Upper lobe of right lung (tissue), 1 donor: ENCODE data around the gene GRK1. TPM values are rescaled to one million over a fixed set of nuclear protein-coding genes. Genes with fewer than 3 reads are reported as not detected.

Experiments
- ATAC-seq: fragments of 200-7000 bp; cut with Tn5 transposase; one replicate; pipeline ENCODE4 v1.9.1; 2020; ENCODE audit warnings: mild to moderate bottlenecking, moderate library complexity
- DNase-seq: peaks from one replicate; pipeline ENCODE4 v3.0.0-alpha.2; 2020
- H3K27ac ChIP-seq: fragments of 200-600 bp; one replicate; pipeline ENCODE4 v1.8.0; 2022
- H3K27me3 ChIP-seq: fragments of 200-600 bp; one replicate; pipeline ENCODE4 v1.8.0; 2022; ENCODE audit warnings: mild to moderate bottlenecking
- H3K36me3 ChIP-seq: fragments of 200-600 bp; one replicate; pipeline ENCODE4 v1.8.0; 2022
- H3K4me1 ChIP-seq: fragments of 200-600 bp; one replicate; pipeline ENCODE4 v1.8.0; 2022
- H3K4me3 ChIP-seq: fragments of 200-600 bp; one replicate; pipeline ENCODE4 v1.8.0; 2022; ENCODE audit warnings: mild to moderate bottlenecking
- H3K9me3 ChIP-seq: fragments of 200-600 bp; one replicate; pipeline ENCODE4 v1.8.0; 2022
- CTCF ChIP-seq: fragments of 200-600 bp; IDR thresholded peaks from one replicate; pipeline ENCODE4 v1.8.0; 2022; ENCODE audit warnings: antibody characterized with exemption
- intact Hi-C: fragments of 100-400 bp; cut with DNase I; formaldehyde crosslinking; loops from one replicate; pipeline ENCODE4 v1.11.0; 2022
- total RNA-seq: library from RNA; stranded (reverse); fragmentation: NEBNext Ultra II Directional; extraction: Animal tissue kit (Norgen Biotek cat#: 25700); gene quantifications from one replicate; pipeline ENCODE4 v1.2.1, GENCODE V29; 2021
- donor health status: DM: no; HTN: yes; CAD: no; lungs with severe emphysema.

Gene GRK1
- total RNA-seq, 1 donor from 2014 or later, result 0.09 TPM

DNA sequence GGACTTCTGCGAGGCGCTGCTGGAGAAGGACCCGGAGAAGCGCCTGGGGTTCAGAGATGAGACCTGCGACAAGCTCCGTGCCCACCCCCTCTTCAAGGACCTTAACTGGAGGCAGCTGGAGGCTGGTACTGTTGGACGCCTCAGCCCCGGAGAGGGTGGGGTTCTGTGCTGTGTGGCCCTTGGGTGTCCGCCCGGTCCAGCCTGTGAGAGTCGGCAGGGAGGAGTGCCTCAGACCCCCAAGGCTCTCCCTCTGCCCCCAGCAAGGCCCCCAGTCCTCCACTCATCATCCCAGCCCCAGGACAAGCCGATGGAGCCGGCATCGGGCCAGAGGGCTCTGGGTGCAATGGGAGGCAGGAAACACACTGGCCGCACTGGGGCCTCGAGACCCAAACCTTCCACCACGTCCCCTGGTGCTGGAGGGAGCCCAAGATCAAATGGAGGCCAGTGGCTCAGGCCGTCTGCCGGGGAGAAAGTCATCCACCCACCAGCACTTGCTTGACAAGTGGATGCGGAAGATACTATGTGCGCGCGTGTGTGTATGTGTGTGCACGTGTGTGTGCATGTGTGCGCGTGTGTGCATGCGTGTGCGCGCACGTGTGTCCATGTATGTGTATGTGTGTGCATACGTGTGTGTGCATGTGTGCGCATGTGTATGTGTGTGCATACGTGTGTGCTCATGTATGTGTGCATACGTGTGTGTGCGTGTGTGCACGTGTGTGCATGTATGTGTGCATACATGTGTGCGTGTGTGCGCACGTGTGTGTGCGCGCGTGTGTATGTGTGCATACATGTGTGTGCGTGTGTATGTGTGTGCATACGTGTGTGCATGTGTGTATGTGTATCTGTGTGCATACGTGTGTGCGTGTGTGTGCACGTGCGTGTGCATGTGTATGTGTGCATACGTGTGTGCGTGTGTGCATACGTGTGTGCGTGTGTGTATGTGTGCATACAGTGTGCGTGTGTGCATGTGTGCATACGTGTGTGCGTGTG lies 66.2 kb downstream of the GRK1 start:
- Histone ChIP-seq H3K36me3 (no peaks in the 10 kb centered on the region), H3K27ac (no peak overlapping the region), H3K27me3 (peaks cover 12% of the 10 kb centered on the region), H3K4me3 (no peak overlapping the region), H3K4me1 (no peaks in the 10 kb centered on the region), H3K9me3 (no peaks in the 10 kb centered on the region)
- ATAC-seq (no peak), DNase-seq (no peak)
- intact Hi-C loops, result no loop called here
- TF ChIP-seq CTCF, result no peak

- H3K36me3 ChIP-seq, result no peaks in the 10 kb centered on the region
- no peaks in the 10 kb centered on the region for H3K9me3 ChIP-seq
- no peak overlapping the region for H3K4me3 ChIP-seq
- peaks cover 12% of the 10 kb centered on the region for H3K27me3 ChIP-seq
- DNase-seq (no peak), ATAC-seq (no peak)
- no peaks in the 10 kb centered on the region for H3K4me1 ChIP-seq
- intact Hi-C loops, result no loop called here
- no peak overlapping the region for H3K27ac ChIP-seq
- no peak for TF ChIP-seq CTCF
Observed at GRCh38 chr13:113734099-113734825, 67.2 kb downstream of the GRK1 start.

GRCh38 chr13:113734826-113735125 lies 67.8 kb downstream of the GRK1 start:
- TF ChIP-seq CTCF, result no peak

GRCh38 chr13:113735194-113735593 lies 68.2 kb downstream of the GRK1 start:
- no peak overlapping the region for H3K4me3 ChIP-seq
- H3K9me3 ChIP-seq, result no peaks in the 10 kb centered on the region
- intact Hi-C loops, result no loop called here
- peaks cover 12% of the 10 kb centered on the region for H3K27me3 ChIP-seq
- no peaks in the 10 kb centered on the region for H3K36me3 ChIP-seq
- H3K27ac ChIP-seq, result no peak overlapping the region
- TF ChIP-seq CTCF, result no peak
- peak; percentile 61 for DNase-seq
- no peak for ATAC-seq
- H3K4me1 ChIP-seq, result no peaks in the 10 kb centered on the region

More at GRCh38 chr13:113734826-113735125, 67.8 kb downstream of the GRK1 start:
- Histone ChIP-seq H3K27me3 (peaks cover 12% of the 10 kb centered on the region), H3K4me3 (no peak overlapping the region), H3K9me3 (no peaks in the 10 kb centered on the region), H3K27ac (no peak overlapping the region), H3K4me1 (no peaks in the 10 kb centered on the region), H3K36me3 (no peaks in the 10 kb centered on the region)
- DNase-seq (no peak), ATAC-seq (no peak)
- intact Hi-C loops, result no loop called here

GRCh38 chr13:113735750-113736149 lies 68.7 kb downstream of the GRK1 start:
- TF ChIP-seq CTCF, result no peak
- Histone ChIP-seq H3K27ac (no peak overlapping the region), H3K9me3 (no peaks in the 10 kb centered on the region), H3K27me3 (peaks cover 12% of the 10 kb centered on the region), H3K4me1 (no peaks in the 10 kb centered on the region), H3K36me3 (no peaks in the 10 kb centered on the region), H3K4me3 (no peak overlapping the region)
- intact Hi-C loops, result no loop called here
- ATAC-seq (no peak), DNase-seq (no peak)
